Measurements from ENCODE around the gene SSH3.

DNA sequence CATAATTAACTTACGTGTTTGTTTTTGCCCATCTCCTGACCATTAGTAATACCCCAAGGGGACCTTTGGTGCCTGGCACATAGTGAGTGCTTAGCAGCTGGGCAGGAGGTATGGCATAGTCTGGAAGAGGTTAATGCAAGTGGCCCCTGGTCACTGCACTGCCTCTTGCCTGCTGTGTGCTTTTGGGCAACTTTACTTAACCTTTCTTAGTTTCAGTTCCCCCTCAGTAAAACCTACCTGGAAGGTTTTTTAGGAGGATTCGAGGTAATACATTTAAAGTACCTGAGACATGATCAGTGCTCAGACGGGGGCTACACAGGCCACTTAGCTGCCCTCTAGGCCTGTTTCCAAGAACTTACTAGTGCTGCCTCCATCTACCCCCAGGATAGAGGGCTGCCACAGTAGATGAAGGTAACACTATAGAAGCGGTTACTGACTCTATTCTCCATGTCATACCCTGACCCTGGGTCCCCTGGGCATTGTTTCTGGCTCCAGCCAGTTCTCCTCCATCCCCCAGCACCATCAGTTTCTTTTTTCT, 46.7 kb downstream of the SSH3 start:
- TF ChIP-seq POLR2A (IDR thresholded peaks at IDR 0.05; ENCODE audit: low read depth, low read length) = no peak
- no peak for TF ChIP-seq RAD21 (IDR thresholded peaks at IDR 0.05; ENCODE audit: low read length)
- TF ChIP-seq CTCF (conservative IDR thresholded peaks at IDR 0.05; ENCODE audit: low read depth, low read length) = no peak
